Measurements from ENCODE around the gene SHH. TPM values are rescaled to one million over a fixed set of nuclear protein-coding genes. Genes with fewer than 3 reads are reported as not detected.

SHH gene
- total RNA-seq, 4 donors from 2014 or later: 0.21 to 0.68 TPM; not detected in 2

DNA sequence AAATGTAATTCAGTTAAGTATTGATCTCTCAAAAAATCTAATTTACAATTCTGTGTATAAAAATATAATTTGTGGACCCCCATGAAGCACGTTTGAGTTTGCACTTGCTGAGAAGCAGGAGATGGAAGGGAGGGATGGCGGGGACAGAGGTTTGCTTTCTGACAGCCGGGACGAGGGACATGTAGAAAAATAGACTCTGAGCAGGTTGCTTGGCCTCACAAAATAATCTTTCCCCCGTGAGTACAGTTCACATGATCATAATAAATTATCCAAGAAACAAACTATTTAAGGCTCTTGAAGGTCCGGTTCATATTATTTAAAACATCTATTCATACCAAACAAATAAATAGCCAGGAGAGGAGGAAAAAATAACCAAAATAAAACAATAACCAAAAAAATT lies 10.0 kb downstream of the SHH start:
- DNase-seq (ENCODE audit: low spot score in 2 of 2): no peak
- 51% methylated on average over 6 of the region's 6 CpGs for WGBS
- Histone ChIP-seq H3K4me3 (no peak overlapping the region), H3K4me1 (peaks cover 49% of the 10 kb centered on the region), H3K36me3 (no peaks in the 10 kb centered on the region), H3K9me3 (no peaks in the 10 kb centered on the region), H3K27me3 (peaks cover 92% of the 10 kb centered on the region), H3K27ac (no peak overlapping the region)
- TF ChIP-seq, protein P1, sequence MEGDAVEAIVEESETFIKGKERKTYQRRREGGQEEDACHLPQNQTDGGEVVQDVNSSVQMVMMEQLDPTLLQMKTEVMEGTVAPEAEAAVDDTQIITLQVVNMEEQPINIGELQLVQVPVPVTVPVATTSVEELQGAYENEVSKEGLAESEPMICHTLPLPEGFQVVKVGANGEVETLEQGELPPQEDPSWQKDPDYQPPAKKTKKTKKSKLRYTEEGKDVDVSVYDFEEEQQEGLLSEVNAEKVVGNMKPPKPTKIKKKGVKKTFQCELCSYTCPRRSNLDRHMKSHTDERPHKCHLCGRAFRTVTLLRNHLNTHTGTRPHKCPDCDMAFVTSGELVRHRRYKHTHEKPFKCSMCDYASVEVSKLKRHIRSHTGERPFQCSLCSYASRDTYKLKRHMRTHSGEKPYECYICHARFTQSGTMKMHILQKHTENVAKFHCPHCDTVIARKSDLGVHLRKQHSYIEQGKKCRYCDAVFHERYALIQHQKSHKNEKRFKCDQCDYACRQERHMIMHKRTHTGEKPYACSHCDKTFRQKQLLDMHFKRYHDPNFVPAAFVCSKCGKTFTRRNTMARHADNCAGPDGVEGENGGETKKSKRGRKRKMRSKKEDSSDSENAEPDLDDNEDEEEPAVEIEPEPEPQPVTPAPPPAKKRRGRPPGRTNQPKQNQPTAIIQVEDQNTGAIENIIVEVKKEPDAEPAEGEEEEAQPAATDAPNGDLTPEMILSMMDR (IDR thresholded peaks at IDR 0.05): no peak
- TF ChIP-seq POLR2A (IDR thresholded peaks at IDR 0.05) (no peak), EP300 (IDR thresholded peaks at IDR 0.05) (no peak), POLR2AphosphoS5 (IDR thresholded peaks at IDR 0.05) (no peak)

GRCh38 chr7:155800741-155801267 lies 11.5 kb downstream of the SHH start:
- Histone ChIP-seq H3K27ac (no peak overlapping the region), H3K27me3 (peaks cover 92% of the 10 kb centered on the region), H3K4me1 (peaks cover 51% of the 10 kb centered on the region), H3K4me3 (no peak overlapping the region), H3K36me3 (no peaks in the 10 kb centered on the region), H3K9me3 (no peaks in the 10 kb centered on the region)
- no peak for DNase-seq (ENCODE audit: low spot score in 2 of 2)
- TF ChIP-seq, protein P1 (IDR thresholded peaks at IDR 0.05): no peak
- TF ChIP-seq POLR2A (IDR thresholded peaks at IDR 0.05) (no peak), POLR2AphosphoS5 (IDR thresholded peaks at IDR 0.05) (no peak), EP300 (IDR thresholded peaks at IDR 0.05) (no peak)
- WGBS: 79% methylated on average over 4 of the region's 16 CpGs

DNA sequence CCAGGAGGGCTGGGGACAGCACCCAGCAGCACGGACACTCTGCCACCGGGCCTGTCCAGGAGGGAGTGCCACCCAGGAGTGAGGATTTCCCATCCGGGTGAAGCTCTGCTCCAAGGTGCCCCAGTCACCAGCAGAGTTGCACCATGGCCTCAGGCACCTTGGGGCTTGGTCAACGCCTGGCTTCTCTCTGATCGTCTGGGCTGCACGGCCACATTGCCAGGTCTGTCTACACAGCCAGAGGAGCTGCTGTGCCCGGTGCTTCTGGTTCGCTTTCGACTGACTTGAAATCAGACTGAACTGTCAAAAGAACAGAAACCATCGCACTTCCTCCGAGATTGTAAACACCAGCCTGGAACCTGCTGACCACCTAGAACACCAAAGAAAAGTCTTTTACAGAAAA lies 12.0 kb downstream of the SHH start:
- no peaks in the 10 kb centered on the region for H3K36me3 ChIP-seq
- no peak overlapping the region for H3K27ac ChIP-seq
- WGBS: 73% methylated on average over 11 of the region's 11 CpGs
- H3K27me3 ChIP-seq: peaks cover 91% of the 10 kb centered on the region
- no peak for DNase-seq (ENCODE audit: low spot score in 2 of 2)
- no peaks in the 10 kb centered on the region for H3K9me3 ChIP-seq
- TF ChIP-seq, protein P1 (IDR thresholded peaks at IDR 0.05): no peak
- TF ChIP-seq POLR2A (IDR thresholded peaks at IDR 0.05): no peak
- TF ChIP-seq POLR2AphosphoS5 (IDR thresholded peaks at IDR 0.05): no peak
- TF ChIP-seq EP300 (IDR thresholded peaks at IDR 0.05): no peak
- peaks cover 46% of the 10 kb centered on the region for H3K4me1 ChIP-seq
- no peak overlapping the region for H3K4me3 ChIP-seq

- Histone ChIP-seq H3K9me3 (no peaks in the 10 kb centered on the region), H3K4me3 (no peak overlapping the region), H3K27ac (no peak overlapping the region), H3K4me1 (peaks cover 38% of the 10 kb centered on the region), H3K36me3 (no peaks in the 10 kb centered on the region), H3K27me3 (peaks cover 83% of the 10 kb centered on the region)
- no peak for DNase-seq (ENCODE audit: low spot score in 2 of 2)
- no peak for TF ChIP-seq EP300 (IDR thresholded peaks at IDR 0.05)
- WGBS: 49% methylated on average over 17 of the region's 19 CpGs
Observed at GRCh38 chr7:155799514-155799913, 12.7 kb downstream of the SHH start.

DNA sequence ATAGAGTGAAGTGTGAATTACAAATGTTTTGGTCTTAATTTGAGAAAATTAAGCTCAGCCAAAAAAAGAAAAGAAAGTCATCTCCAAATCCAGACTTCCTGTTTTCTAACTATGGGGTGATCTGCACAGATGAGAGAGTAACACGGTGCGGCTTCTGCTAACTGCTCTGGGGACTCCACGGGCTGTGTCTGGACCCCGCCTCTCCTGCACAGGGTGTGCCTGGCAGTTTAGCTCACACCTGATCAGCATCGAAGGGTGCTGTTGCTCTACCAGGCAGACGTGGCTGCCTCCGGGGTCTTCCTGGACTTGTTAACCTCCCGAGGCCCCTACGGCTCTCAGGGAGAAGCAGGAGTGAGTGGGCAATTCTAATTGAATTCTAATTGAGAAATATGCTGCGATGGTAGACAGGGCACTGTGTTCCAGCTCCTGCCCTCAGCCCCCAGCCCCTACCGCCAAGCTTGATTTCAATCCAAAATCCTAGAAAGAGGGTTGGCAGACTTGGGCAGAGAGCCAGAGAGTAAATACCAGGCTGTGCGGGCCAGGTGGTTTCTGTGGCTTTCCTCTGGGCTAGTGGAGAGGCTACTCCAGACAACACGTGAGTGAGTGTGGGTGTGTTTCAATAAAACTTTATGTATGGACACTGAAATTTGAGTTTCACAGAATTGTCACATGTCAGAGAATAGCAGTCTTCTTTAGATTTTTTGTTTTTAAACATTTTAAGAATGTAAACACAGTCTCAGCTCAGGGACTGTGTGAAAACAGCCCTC lies 13.4 kb downstream of the SHH start:
- H3K36me3 ChIP-seq: no peaks in the 10 kb centered on the region
- peaks cover 31% of the 10 kb centered on the region for H3K4me1 ChIP-seq
- DNase-seq (ENCODE audit: low spot score in 2 of 2): no peak
- no peak overlapping the region for H3K27ac ChIP-seq
- H3K9me3 ChIP-seq: no peaks in the 10 kb centered on the region
- no peak overlapping the region for H3K4me3 ChIP-seq
- H3K27me3 ChIP-seq: peaks cover 77% of the 10 kb centered on the region
- no peak for TF ChIP-seq POLR2A (IDR thresholded peaks at IDR 0.05)
- TF ChIP-seq, protein P1 (IDR thresholded peaks at IDR 0.05): no peak
- TF ChIP-seq EP300 (IDR thresholded peaks at IDR 0.05): no peak
- TF ChIP-seq POLR2AphosphoS5 (IDR thresholded peaks at IDR 0.05): no peak
- WGBS: 65% methylated on average over 12 of the region's 13 CpGs
